GM19324 (cell line): Measurements from ENCODE around the gene CPO.
A peak's percentile ranks its signal among the peaks of the same experiment; 100 is the strongest.

Source experiments
- ATAC-seq: cut with Tn5 transposase; IDR thresholded peaks from one replicate; pipeline ENCODE4 v1.9.1; 2021; ENCODE audit warnings: mild to moderate bottlenecking, moderate library complexity; ENCODE audit not compliant: unreplicated experiment, low FRiP score

Gene CPO

DNA sequence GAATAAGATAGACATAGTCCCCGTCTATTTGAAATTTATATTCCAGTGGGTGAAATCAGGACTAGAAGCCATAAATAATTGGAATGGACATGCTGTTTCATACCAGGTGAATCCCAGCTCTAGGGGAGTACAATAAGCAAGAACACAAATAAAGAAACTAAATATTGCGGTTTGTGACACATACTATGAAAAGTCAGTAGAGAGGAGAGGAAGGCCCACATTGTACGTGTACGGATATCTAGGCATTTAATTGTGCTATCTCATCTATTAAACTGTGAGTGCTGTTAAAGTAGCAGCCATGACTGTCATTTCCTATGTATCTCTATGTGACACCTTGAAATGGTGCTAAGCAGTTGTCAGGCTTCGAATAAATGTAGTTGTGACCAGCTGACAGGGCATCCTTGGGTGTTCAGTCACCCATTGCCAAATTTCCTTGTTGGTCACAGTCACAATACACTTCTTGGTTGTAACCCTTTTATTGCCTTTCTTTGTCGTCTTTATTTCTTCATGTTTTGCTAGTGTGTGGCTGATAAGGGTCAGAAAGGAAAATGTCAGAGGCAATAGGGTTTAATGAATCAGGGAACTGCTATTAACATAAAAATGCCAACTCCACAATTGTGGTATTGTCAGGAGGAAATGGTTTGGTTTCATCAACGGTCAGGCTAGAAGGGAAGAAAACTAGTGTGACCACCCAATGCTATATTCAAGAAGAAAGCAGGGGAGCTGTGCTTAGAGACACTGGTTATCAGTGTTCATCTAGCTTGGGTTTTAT lies 31.5 kb downstream of the CPO start:
- ATAC-seq: no peak

DNA sequence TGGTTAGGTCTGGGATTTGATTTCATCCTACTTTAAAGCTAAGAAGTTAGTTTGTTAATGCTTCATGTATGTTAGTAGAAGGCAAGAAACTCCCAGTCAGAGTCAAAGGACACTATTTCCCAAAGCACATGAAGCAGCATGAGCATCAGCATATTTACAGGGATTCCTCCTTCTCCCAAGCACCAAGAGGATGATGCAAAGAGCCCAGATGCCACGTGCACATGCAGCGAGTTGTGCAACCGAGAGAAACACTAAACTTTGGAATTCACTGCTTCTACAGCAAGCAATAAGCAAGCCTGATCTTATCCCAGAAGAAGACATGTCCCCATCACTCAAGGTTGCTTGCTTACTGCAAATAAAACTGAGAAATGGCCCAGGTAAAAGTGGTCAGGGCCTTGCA lies 32.5 kb downstream of the CPO start:
- ATAC-seq: no peak

DNA sequence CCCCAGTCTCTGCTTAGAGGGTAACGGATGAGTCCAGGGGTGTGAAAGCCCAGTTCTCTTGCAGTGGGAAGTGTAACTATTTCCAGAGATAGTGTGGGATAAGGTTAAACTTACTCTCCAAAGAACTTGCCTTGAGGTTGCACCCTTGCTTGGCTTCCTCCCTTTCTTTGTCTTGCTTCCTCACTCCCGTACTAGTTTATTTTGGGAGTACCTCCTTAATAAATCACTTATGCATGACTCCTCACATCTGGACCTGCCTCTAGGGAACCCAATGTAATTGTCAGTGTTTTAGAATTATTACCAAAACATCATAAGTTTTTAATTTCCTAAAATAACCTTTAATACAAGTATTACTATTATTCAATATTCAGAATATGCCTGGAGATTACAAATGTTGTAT lies 35.2 kb downstream of the CPO start:
- ATAC-seq: no peak

DNA sequence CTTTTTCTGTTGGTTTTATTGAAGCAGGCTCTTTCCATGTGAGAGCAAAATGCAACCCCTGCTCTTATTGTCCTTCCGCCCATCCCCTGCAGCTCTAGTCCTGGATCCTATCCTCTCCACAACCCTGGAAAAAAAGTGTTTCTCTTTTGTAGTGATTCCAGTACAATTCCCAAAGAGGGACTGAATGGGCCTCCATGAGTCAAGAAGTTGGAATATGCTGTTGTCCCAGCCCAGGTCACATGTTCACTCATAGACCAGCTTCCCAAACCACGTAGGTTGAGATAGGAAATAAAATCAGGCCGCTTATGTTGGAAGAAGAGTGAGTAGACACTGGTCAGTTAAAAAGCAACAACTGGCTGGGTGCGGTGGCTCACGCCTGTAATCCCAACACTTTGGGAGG lies 39.4 kb downstream of the CPO start:
- ATAC-seq: no peak

DNA sequence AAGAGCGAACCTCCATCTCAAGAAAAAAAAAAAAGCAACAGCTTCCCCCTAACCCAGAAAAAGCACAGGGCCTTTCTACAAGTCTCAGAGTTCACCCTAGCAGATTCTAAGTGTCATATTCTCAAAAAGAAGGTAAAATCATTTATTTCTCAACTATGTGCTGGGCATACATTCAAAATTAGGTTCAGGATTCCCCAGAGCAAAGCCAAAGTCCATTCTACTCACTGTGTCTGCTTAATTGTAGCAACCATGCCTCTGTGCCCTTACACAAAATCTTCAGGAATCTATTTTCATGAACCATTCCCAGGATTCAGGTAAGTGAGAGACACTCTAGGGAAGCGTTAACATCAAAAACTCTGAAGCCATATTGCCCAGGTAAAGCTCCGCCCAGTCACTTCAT lies 40.0 kb downstream of the CPO start:
- ATAC-seq: no peak

DNA sequence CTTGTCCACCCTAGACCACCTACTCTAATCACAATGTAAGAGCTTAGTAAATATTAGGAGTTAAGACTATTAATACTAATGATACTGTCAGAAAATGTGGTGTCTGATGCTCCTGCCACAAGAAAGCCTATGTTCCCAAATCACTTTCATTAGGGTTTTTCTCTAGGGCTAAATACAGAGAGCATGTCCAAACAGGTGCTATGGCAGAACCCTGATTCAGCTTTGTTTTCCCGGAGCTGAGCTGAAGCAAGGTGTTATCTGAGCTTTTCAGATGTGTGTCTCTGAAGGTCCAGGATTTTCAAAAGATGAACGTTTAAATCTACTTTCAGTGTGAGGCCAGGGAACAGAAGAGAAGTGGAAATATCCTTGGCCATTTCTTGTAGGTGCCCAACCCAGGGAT lies 40.6 kb downstream of the CPO start:
- ATAC-seq: no peak

DNA sequence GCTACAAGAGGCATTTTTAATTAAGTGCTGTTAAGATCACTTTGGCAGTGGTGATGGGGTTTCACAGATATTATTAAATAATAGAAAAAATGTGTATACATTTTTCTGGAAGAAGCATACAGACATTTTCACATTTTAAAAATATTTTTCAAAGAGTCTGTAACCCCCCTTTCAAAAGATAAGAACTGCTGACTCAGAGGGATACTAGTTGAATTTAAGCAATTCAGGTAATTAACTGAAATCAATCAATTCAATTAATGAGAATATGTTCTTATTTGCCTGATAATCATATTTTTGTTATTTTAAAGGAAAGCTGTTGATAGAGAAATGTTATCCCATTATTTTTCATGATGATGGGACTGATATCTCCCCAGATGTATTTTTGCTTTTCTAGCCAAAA lies 41.1 kb downstream of the CPO start:
- ATAC-seq: no peak

DNA sequence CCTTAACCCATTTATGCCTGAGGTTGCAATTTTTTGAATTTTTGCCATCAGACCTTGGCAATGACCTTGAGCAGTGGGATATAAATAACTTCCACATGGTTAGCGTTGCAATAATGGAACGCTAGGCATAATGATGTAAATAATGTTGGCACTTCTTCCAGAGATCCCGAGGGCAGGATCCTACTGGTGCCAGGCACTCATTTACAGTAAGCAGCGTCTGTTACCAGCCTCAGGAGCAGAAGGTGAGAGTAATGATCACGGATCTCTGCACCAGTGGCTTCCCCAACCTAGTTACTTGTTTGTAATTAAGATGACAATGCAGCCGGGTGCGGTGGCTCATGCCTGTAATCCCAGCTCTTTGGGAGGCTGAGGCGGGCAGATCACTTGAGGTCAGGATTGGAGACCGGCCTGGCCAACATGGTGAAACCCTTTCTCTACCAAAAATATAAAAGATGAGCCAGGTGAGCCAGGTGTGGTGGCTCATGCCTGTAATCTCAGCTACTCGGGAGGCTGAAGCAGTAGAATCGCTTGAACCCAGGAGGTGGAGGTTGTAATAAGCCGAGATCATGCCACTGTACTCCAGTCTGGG lies 41.9 kb downstream of the CPO start:
- no peak for ATAC-seq

DNA sequence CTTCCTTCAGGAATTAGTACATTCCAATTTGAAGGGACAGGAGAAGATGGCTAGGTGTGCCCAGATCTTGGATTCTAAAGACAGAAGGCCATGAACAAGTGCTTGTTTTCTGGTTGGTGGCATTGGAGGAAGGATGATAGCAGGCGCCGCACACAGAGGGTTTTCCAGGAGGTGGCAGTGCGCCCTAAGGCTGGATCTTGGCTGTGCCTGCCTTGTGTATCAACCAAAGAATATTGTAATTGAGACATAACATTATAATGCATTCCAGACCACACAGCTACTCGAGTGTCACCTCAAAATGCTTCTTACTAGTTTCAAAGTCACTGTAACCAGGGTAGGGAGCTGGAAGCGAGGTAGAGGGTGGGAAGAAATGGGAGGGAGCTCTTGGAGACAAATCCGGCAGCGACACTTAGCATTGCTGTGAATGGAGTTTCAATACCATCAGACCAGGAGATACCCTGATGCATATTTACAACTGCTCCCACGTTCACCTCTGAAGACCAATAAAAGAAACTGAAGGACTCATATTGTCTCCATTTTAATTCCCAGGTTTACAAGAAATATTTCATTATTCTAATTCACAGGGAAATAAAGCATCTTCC lies 42.5 kb downstream of the CPO start:
- no peak for ATAC-seq

DNA sequence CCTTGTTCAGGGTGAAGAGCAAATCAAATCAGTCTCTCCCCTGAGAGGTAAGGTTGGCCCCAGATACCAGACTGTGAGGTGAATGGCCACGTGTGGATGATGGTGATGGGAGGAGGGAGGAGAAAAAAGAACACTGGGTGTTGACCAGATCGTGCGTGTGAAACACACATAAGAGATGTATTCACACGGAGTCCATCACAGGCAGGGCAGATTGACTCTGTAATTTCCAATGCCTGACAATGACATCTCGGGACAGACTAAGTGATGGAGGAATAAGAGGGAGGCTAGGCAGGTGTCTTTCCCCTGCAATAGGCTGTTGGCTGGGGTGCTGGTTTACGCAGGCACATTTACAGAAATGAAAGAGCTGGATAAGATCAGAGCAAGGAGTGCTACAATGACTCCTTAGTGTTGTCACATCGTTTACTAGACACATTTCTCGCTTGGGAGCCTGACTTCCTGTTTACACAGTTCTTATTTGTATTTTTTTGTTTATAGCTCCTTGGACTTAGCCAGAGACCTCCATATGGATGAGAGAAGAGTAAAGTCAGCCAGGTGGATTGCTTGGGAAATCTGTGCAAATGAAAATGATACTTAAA lies 43.1 kb downstream of the CPO start:
- ATAC-seq: no peak

DNA sequence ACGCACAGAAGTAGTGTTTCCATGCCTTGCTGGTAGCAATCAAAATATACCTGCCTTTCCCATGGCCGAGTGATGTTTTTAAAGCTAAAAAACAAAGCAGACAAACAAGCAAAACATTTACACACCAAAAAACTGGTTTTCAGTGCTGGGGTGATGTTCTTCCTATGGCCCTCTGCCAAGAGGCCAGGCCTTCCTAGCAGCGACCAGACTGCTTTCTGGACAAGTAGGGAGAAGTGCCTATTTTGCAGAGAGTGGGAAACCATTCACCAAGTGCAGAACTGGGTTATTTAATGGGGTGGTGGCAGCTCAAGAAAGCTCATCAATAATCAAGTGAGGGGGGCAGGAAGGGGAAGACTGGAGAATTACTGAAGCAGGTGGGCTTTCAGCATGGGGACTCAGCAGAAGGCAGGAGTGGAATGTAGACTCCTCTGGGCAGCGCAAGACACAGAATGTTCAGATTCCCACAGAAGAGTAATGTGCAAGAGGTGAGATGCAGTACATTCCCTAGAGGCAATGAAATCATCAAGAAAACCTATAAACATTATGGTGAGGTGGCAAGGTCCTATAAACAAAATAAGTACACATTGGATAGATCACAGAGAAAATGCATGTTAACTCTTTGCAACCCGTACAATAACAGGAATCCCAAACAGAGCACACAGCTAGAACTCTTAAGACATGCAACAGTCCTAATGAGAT lies 44.0 kb downstream of the CPO start:
- no peak for ATAC-seq

DNA sequence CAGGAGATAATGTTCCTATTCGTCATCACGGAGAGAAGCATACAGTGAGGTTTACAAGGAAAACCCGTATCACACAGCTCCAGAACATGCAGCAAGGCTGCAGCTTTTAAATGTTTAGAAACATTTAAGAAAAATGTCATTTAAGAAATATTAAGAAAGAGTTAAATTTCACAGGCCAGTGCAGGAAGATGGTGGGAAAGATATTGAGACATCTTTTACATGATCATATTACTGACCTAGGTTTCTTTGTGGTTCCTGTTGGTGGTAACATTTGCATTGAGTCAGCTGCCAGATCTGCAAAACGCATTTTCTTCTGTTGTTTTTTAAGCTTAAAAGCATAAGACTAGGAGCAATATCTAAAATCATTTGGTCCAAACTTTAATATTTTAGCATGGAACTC lies 44.9 kb downstream of the CPO start:
- ATAC-seq: no peak

DNA sequence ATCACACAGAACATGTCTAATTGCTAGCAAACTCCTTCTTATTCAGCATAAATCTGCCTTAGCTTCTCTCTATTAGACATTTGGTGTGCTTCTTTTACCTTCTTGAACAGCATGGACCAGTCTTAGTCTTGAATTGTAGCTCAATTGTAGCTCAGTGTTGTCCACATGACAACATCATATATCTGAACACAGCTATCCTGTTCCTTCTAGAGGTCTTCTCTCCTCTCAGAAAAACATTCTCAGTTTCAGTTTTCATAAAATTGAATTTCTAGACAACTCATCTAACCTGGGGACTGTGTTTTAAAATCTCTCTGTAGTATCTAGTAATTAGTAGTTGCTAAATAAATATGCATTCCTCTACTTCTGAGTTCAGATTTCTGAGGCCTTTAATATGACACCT lies 47.6 kb downstream of the CPO start:
- no peak for ATAC-seq

DNA sequence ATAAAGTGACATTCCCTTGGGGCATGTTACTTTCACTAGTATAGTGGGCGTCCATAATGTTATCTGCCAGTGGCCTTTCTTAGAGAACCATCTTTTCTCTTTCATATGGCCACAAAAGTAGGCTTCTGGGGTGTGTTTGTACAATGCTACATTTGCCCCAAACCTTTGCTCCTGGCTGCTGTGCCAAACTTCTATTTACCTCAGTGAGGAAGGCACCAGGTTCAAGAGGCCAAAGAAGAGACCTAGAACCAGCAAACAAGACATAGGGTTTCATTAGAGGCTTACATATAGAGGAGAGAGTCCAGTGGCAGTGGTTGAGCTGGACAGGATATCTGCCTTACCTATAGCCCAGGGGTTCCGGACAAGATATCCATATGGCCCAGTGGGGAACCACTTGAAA lies 48.5 kb downstream of the CPO start:
- no peak for ATAC-seq

DNA sequence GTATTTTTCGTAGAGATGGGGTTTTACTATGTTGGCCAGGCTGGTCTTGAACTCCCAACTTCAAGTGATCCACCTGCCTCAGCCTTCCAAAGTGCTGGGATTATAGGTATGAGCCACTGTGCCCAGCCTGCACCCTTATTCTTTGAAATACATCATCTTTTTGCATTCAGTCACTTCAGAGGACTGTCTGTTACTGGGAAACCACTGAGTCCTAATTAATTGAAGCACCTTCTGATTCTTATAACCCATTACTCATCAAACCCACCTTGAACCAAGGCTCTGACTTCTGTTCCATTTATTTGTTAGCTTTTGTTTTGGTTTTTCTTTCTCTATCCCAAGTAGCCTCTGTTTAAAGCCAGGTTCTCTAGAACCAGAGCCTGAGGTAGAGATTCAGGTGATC lies 49.6 kb downstream of the CPO start:
- ATAC-seq: no peak

DNA sequence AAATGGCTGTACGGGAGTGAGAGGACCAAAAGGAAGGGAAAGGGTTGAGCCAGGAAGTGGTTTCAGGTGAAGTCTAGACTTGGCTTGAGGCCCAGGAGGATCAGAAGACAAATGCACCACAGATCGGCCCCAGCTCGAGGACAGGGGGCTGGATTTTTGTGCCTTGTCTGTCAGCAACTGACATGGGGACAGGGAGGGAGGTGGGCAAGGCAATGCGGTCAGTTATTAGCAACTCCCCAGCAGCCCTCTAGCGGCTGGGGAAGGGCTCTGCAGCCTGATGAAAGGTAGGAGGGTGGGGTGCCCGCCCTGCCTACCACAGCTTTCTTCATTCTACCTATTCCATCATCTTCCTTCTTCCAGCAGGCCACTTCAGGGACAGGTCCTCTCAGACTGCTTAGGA lies 50.0 kb downstream of the CPO start:
- peak; percentile 80 for ATAC-seq

DNA sequence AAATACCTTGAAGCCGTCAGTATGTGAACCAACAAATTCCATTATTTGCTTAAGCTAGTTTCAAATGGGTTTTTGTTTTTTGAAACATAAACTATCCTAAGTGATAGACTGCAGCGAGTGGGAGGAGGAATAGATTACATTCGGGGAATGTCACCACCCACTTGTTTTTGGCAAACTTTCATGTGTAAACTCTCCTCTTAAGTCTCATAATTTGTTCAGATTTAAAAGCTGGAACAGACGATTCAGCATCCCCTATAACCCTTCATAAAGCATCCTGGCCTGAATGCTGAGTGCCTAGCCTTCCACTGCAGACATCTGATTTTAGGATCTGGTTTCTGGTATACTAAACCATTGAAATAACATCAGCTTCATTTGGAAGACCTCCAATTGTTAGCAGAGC lies 51.0 kb downstream of the CPO start:
- ATAC-seq: no peak

DNA sequence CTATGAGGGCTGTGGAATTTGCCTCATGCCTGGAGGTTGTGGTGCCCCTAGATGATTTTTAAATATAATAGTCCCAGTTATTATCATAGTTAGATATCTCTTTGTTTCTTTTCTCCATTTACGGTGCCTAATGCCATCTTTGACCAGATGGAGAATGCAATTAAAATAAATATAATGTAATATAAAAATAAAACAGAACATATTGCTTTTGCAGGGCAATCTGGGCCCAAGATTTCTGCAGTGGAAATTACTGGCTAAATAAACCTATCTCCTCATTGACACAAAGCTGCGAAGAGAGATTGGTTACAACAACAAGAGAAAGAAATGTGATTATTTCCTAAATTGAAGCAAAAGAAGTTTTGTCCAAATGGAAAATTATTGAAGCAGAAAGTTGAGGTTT lies 51.8 kb downstream of the CPO start:
- no peak for ATAC-seq

DNA sequence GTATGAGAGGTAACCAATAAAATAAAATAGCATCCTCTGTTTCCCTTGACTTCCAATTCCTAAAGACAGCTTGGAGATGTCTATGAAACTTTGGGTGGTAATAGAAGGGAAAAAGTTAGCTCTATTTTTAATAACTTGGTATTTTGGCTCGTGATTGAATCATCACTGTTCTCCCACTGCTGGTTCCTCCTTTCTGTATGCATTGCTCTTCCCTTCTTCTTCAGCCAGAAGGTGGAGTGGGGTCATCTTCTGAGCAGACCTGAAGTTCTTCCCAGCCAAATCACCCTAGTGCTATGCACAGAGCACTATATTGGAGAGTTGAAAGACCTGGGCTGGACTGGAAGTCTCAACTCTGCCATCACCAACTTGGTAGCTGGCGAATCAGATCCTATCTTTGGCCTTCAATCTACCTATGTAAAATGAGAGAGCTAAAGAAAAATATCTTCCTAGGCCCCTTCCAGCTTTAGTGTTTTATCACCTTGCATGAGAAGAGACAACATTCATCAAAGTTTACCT lies 54.1 kb downstream of the CPO start:
- no peak for ATAC-seq

DNA sequence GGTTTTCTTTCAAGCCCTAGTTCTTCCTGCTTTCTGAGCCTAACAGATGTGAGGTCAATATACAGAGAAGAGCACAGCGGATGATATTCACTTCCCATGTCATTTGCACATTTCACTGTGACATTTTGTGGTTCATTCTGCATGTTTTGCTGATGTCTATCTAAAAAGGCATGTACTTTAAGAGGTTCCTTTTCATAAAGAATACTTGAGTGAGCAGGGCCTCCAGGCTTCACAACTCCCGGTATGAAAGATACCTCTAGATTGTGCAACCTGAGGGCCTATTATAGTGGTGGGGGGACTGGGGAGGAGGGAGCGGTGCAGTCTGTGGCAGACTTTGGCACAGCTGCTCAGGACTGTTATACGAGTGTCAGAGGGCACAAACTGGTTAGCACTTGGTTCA lies 54.6 kb downstream of the CPO start:
- ATAC-seq: no peak

DNA sequence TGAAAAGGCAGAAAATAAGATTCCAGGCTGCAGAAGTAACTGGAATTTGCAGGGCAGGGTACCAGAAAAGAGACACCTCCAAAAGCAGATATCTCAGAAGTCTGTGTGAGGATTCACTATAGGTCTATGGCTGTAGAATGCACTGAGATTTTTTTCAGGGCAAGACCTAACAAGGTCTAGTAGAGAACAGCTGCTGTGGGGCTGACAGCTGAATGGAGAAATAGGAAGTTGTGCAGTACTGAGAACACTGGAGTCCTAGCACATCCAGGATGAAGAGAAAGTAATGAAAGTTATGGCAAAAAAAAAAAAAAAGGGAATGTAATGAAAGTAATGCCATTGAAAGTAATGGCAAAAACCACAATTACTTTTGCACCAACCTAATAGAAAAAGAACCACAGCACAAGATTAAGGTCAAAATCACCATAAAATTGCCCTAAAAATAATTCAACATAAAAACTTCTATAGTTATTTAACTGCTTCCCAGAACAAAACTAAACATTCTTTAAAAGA lies 57.3 kb downstream of the CPO start:
- ATAC-seq: no peak
